Measurements from ENCODE around the gene CD300E. TPM values are rescaled to one million over a fixed set of nuclear protein-coding genes. Genes with fewer than 3 reads are reported as not detected.
"Not testable (repeated sequence)": the region's sequence is repeated elsewhere in the genome, so short reads cannot be mapped to it uniquely, and the experiment has no call there.

CD300E gene
- total RNA-seq, 4 donors from 2014 or later: 0.15 to 0.53 (median 0.18) TPM

DNA sequence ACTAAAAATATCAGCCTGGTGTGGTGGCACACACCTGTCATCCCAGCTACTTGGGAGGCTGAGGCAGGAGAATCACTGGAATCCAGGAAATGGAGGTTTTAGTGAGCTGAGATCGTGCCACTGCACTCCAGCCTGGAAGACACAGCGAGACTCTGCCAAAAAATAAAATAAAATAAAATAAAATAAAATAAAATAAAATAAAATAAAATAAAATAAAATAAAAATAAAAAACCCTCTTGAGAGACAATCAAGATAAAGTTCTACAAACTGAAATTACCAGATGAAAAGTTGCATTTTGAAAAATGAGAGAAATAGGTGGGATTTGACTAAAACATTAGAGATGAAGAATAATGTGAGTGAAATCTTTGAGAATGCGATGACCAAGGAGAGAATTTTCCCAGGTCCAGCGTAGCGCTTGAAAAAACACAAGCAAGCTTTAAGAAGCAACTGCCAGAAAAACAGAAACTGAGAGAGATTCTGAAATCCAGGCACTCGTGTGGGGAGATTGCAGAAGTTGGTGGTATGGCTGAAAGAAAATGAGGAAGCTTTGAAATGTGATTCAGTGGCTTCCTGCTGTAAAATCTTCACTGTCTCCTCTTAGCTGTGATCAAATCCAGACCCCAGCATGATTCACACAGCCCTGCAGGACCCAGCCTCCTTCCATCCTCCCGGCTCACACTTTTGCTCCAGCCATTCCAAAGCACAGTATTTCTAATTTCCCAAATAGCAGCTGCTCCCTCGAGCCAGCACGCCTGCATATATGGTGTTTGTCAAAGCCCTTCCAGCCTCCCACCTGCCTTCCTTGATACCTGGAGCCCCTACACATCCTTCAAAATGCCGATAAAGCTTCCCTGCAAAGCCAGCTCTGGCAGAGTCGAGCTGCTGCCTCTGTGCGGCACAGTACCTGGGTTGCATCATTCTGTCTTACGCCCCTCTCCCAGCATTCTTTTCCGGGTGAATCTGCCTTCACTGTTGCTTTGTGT, 8.2 kb upstream of the CD300E start:
- Histone ChIP-seq H3K27ac (peak overlapping the region in 1 of 4 donors; percentile 11), H3K27me3 (peaks cover 0 to 60% (median 0%) of the 10 kb centered on the region in 4 donors), H3K4me1 (peaks cover 2 to 19% (median 6%) of the 10 kb centered on the region in 3 donors), H3K36me3 (no peaks in the 10 kb centered on the region), H3K4me3 (no peak overlapping the region), H3K9me3 (peaks cover 0 to 3% (median 0%) of the 10 kb centered on the region in 3 donors)
- intact Hi-C loops (cut with DNase I): no loop called here
- TF ChIP-seq POLR2A (IDR thresholded peaks at IDR 0.05): no peak
- TF ChIP-seq CTCF (IDR thresholded peaks at IDR 0.05): no peak
- no peak for DNase-seq
- 43 to 62% methylated on average over 13 to 14 of the region's 14 CpGs for WGBS, 2 donors

DNA sequence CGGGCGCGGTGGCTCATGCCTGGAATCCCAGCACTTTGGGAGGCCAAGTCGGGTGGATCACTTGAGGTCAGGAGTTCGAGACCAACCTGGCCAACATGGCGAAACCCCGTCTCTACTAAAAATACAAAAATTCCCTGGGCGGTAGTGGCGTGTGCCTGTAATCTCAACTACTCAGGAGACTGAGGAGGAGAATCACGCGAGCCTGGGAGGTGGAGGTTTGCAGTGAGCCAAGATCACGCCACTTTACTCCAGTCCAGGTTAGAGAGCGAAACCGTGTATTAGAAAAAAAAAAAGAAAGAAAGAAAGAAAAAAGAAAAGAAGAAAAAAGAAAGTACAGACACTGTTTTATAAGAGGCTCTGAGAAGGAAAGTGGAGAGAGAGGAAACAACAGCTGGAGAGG, 6.7 kb upstream of the CD300E start:
- H3K36me3 ChIP-seq; H3K9me3 ChIP-seq; H3K27ac ChIP-seq; DNase-seq; intact Hi-C loops (cut with DNase I); H3K4me3 ChIP-seq: not testable (repeated sequence)
- peaks cover 2 to 19% (median 6%) of the 10 kb centered on the region in 3 donors for H3K4me1 ChIP-seq
- peaks cover 0 to 55% (median 0%) of the 10 kb centered on the region in 4 donors for H3K27me3 ChIP-seq
- 85 to 88% methylated on average over 10 to 14 of the region's 14 CpGs for whole genome bisulfite sequencing, 2 donors

DNA sequence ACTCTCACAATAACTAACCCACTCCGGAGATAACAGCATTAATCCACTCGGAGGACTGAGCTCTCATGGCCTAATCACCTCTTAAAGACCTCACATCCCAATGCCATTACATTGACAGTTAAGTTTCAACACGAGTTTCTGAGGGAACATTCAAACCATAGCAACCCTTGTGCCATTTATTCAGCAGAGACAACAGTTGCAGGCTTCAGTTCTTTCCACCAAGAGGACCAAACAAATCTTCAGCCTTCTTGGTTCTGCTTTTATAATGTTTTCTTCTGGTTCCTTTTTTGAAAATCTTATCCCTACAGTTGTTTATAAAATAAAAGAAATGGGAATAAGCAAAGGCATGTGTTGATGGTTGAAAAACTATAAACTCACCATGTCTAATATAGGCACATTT, 2.1 kb upstream of the CD300E start:
- intact Hi-C loops (cut with DNase I): no loop called here
- H3K27ac ChIP-seq: no peak overlapping the region
- peaks cover 0 to 54% (median 0%) of the 10 kb centered on the region in 4 donors for H3K27me3 ChIP-seq
- H3K4me1 ChIP-seq: no peaks in the 10 kb centered on the region
- H3K9me3 ChIP-seq: peaks cover 0 to 10% (median 0%) of the 10 kb centered on the region in 3 donors
- DNase-seq: no peak
- H3K36me3 ChIP-seq: no peaks in the 10 kb centered on the region
- TF ChIP-seq POLR2A (IDR thresholded peaks at IDR 0.05): no peak
- TF ChIP-seq CTCF (IDR thresholded peaks at IDR 0.05): no peak
- no peak overlapping the region for H3K4me3 ChIP-seq
- 50 to 54% methylated on average over 3 of the region's 3 CpGs for WGBS, 2 donors

- DNase-seq: no peak
- no peak overlapping the region for H3K27ac ChIP-seq
- 93 to 94% methylated on average over 1 of the region's 1 CpG for WGBS, 2 donors
- peaks cover 0 to 48% (median 0%) of the 10 kb centered on the region in 4 donors for H3K27me3 ChIP-seq
- H3K4me3 ChIP-seq: no peak overlapping the region
- no peaks in the 10 kb centered on the region for H3K36me3 ChIP-seq
- intact Hi-C loops (cut with DNase I): no loop called here
- H3K4me1 ChIP-seq: peaks cover 0 to under 1% (median 0%) of the 10 kb centered on the region in 3 donors
- H3K9me3 ChIP-seq: peaks cover 0 to 10% (median 0%) of the 10 kb centered on the region in 3 donors
- TF ChIP-seq POLR2A (IDR thresholded peaks at IDR 0.05) (no peak), CTCF (IDR thresholded peaks at IDR 0.05) (no peak)
Measured at GRCh38 chr17:74624131-74624530, 593 bp upstream of the CD300E start.

DNA sequence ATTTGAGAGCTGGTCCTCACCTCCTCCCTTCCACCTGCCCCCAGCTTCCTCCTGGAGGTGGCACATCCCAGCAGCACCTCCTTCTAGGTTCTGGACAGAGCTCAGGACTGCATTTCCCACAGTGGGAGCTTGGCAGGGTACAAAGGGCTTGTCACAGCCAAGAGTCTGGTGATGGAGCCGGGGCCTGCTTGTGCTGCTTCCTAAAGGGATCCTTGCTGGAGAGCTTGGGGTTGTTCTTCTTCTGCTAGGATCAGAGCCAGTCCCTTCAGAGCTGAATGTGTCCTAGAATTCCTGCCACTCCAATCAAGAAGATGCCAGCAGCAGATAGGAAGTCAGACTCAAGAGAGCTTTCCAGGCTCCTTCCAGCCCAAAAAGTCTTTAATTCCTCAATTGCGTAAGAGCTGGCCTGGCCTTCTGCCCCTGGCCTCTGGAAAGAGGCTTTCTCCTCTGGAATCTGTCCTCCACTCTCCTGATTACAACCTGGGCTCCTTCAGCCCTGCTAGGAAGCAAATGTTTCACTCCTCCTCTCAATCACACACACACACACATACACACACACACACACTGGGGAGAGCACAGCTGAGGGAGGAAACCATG, 4.4 kb downstream of the CD300E start:
- no peak for DNase-seq
- no peaks in the 10 kb centered on the region for H3K36me3 ChIP-seq
- no peaks in the 10 kb centered on the region for H3K9me3 ChIP-seq
- H3K4me3 ChIP-seq: no peak overlapping the region
- peaks cover 0 to 6% (median 0%) of the 10 kb centered on the region in 3 donors for H3K4me1 ChIP-seq
- intact Hi-C loops (cut with DNase I): no loop called here
- no peak for TF ChIP-seq POLR2A (IDR thresholded peaks at IDR 0.05)
- no peak for TF ChIP-seq CTCF (IDR thresholded peaks at IDR 0.05)
- H3K27me3 ChIP-seq: peaks cover 0 to 59% (median 0%) of the 10 kb centered on the region in 4 donors
- H3K27ac ChIP-seq: no peak overlapping the region
- WGBS, 2 donors: 57 to 74% methylated on average over 1 to 2 of the region's 2 CpGs
